Glutamatergic neuron (in vitro differentiated cells): ENCODE results near the gene UPK1A. TPM values are rescaled to one million over a fixed set of nuclear protein-coding genes. Genes with fewer than 3 reads are reported as not detected.

Experiments
- DNase-seq: peaks from one replicate; pipeline ENCODE4 v3.0.0; 2022
- H3K27ac Mint-ChIP-seq: one replicate; pipeline ENCODE4 v1.8.0; 2020; ENCODE audit warnings: mild to moderate bottlenecking, mixed read lengths, inconsistent platforms; ENCODE audit not compliant: unreplicated experiment
- H3K27me3 Mint-ChIP-seq: one replicate; pipeline ENCODE4 v1.8.0; 2020; ENCODE audit warnings: mild to moderate bottlenecking, moderate library complexity, mixed read lengths, inconsistent platforms; ENCODE audit not compliant: unreplicated experiment
- H3K36me3 Mint-ChIP-seq: one replicate; pipeline ENCODE4 v1.8.0; 2020; ENCODE audit warnings: mild to moderate bottlenecking, mixed read lengths, inconsistent platforms; ENCODE audit not compliant: unreplicated experiment
- H3K4me1 Mint-ChIP-seq: one replicate; pipeline ENCODE4 v1.8.0; 2020; ENCODE audit warnings: mild to moderate bottlenecking, low read depth, mixed read lengths, inconsistent platforms; ENCODE audit not compliant: unreplicated experiment
- H3K4me3 Mint-ChIP-seq: one replicate; pipeline ENCODE4 v1.8.0; 2020; ENCODE audit warnings: mild to moderate bottlenecking, mixed read lengths, inconsistent platforms; ENCODE audit not compliant: unreplicated experiment
- H3K9me3 Mint-ChIP-seq: one replicate; pipeline ENCODE4 v1.8.0; 2020; ENCODE audit warnings: mild to moderate bottlenecking, moderate library complexity, mixed read lengths, inconsistent platforms; ENCODE audit not compliant: unreplicated experiment
- total RNA-seq: library from RNA; stranded (reverse); fragmentation: NEBNext Ultra II Directional; extraction: Animal tissue kit (Norgen Biotek cat#: 25700); gene quantifications from one replicate; pipeline ENCODE4 v1.2.1, GENCODE V29; 2021; ENCODE audit not compliant: unreplicated experiment
- TF ChIP-seq, protein P1 (sequence below): fragments of 200-600 bp; sonication (generic); IDR thresholded peaks from one replicate; pipeline ENCODE4 v1.5.0; 2021; ENCODE audit not compliant: partially characterized antibody, unreplicated experiment

Gene UPK1A
- total RNA-seq, 1 donor from 2014 or later = not detected

DNA sequence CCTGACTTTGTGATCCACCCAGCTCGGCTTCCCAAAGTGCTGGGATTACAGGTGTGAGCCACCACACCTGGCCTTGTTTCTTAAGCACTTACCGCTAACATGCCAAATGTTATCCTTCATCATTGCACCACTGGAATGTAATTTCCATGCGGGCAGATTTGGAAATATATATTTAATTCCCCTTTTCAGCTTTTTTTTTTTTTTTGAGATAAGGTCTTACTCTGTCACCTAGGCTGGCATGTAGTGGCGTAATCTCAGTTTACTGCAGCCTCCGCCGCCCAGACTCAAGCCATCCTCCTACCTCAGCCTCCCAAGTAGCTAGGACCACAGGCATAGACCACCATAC is 4.3 kb upstream of the UPK1A start:
- no peaks in the 10 kb centered on the region for H3K36me3 Mint-ChIP-seq

DNA sequence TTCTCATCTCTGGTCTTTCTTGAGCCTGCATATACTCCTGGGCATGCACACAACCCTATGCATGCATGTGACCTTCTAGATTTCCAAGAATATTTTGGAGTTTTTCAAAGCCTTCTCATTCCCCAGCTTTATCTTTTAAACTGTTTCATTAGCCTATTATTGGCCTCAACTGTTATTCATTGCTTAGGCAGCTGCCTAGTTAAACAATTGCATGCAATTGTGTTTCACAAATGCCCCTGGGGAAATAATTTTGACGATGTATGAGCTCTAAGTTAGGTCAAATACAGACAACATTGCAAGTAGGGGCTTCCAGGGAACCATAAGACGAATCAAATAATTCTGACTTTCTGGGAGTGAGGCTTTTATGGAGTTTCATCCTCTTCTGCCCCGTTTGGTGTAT is 2.3 kb upstream of the UPK1A start:
- Mint-ChIP-seq H3K9me3 (no peaks in the 10 kb centered on the region), H3K27ac (no peak overlapping the region), H3K36me3 (no peaks in the 10 kb centered on the region), H3K4me3 (no peak overlapping the region), H3K4me1 (no peaks in the 10 kb centered on the region), H3K27me3 (peaks cover 3% of the 10 kb centered on the region)
- no peak for DNase-seq
- TF ChIP-seq, protein P1, sequence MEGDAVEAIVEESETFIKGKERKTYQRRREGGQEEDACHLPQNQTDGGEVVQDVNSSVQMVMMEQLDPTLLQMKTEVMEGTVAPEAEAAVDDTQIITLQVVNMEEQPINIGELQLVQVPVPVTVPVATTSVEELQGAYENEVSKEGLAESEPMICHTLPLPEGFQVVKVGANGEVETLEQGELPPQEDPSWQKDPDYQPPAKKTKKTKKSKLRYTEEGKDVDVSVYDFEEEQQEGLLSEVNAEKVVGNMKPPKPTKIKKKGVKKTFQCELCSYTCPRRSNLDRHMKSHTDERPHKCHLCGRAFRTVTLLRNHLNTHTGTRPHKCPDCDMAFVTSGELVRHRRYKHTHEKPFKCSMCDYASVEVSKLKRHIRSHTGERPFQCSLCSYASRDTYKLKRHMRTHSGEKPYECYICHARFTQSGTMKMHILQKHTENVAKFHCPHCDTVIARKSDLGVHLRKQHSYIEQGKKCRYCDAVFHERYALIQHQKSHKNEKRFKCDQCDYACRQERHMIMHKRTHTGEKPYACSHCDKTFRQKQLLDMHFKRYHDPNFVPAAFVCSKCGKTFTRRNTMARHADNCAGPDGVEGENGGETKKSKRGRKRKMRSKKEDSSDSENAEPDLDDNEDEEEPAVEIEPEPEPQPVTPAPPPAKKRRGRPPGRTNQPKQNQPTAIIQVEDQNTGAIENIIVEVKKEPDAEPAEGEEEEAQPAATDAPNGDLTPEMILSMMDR = no peak

More for the DNA sequence above, 4.3 kb upstream of the UPK1A start:
- no peak overlapping the region for H3K4me3 Mint-ChIP-seq
- TF ChIP-seq, protein P1 = no peak
- no peaks in the 10 kb centered on the region for H3K9me3 Mint-ChIP-seq
- H3K4me1 Mint-ChIP-seq = no peaks in the 10 kb centered on the region
- DNase-seq = no peak
- H3K27ac Mint-ChIP-seq = no peak overlapping the region
- H3K27me3 Mint-ChIP-seq = peaks cover 3% of the 10 kb centered on the region

- H3K27me3 Mint-ChIP-seq = peaks cover 3% of the 10 kb centered on the region
- H3K27ac Mint-ChIP-seq = no peak overlapping the region
- no peaks in the 10 kb centered on the region for H3K36me3 Mint-ChIP-seq
- no peaks in the 10 kb centered on the region for H3K4me1 Mint-ChIP-seq
- H3K4me3 Mint-ChIP-seq = no peak overlapping the region
- no peaks in the 10 kb centered on the region for H3K9me3 Mint-ChIP-seq
- DNase-seq = no peak
- TF ChIP-seq, protein P1 = no peak
These were observed 1.2 kb upstream of the UPK1A start for GRCh38 chr19:35665157-35665556.

DNA sequence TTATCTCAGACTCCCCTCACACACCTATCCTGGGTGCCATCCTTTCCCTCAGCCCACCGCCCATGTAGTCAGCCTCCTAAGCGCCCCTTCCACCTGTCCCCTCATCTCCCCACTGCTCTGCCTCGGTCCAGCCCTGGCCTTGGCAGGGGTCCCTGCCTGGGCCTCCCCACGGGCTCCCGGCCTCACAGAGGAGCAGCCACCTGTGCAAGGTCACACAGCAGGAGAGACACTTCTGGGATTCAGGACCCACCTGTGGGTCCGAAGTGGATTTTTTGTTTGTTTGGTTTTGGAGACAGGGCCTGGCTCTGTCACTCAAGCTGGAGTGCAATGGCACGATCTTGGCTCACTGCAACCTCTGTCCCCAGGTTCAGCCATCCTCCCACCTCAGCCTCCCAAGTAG is 713 bp upstream of the UPK1A start:
- no peaks in the 10 kb centered on the region for H3K4me1 Mint-ChIP-seq
- no peak for DNase-seq
- peaks cover 3% of the 10 kb centered on the region for H3K27me3 Mint-ChIP-seq
- no peak overlapping the region for H3K4me3 Mint-ChIP-seq
- H3K27ac Mint-ChIP-seq = no peak overlapping the region
- TF ChIP-seq, protein P1 = no peak
- H3K9me3 Mint-ChIP-seq = no peaks in the 10 kb centered on the region
- H3K36me3 Mint-ChIP-seq = no peaks in the 10 kb centered on the region

GRCh38 chr19:35669566-35669965 is 3.2 kb downstream of the UPK1A start:
- peaks cover 3% of the 10 kb centered on the region for H3K27me3 Mint-ChIP-seq
- no peaks in the 10 kb centered on the region for H3K9me3 Mint-ChIP-seq
- H3K4me1 Mint-ChIP-seq = no peaks in the 10 kb centered on the region
- TF ChIP-seq, protein P1 = no peak
- H3K36me3 Mint-ChIP-seq = no peaks in the 10 kb centered on the region
- no peak overlapping the region for H3K27ac Mint-ChIP-seq
- DNase-seq = no peak
- no peak overlapping the region for H3K4me3 Mint-ChIP-seq
